HG03280 (cell line): ENCODE data around the gene RAD51AP2.
"Not testable (repeated sequence)": the region's sequence is repeated elsewhere in the genome, so short reads cannot be mapped to it uniquely, and the experiment has no call there.

Experiments used
- ATAC-seq: cut with Tn5 transposase; IDR thresholded peaks from one replicate; pipeline ENCODE4 v1.9.1; 2021; ENCODE audit warnings: mild to moderate bottlenecking, moderate library complexity; ENCODE audit not compliant: unreplicated experiment

RAD51AP2 gene

GRCh38 chr2:17518212-17519154 is at the start of gene RAD51AP2:
TSS of gene RAD51AP2 (minus strand) at chr2:17518440. CDS start at chr2:17518415, 25 bp downstream.
- peak; percentile 87 for ATAC-seq

DNA sequence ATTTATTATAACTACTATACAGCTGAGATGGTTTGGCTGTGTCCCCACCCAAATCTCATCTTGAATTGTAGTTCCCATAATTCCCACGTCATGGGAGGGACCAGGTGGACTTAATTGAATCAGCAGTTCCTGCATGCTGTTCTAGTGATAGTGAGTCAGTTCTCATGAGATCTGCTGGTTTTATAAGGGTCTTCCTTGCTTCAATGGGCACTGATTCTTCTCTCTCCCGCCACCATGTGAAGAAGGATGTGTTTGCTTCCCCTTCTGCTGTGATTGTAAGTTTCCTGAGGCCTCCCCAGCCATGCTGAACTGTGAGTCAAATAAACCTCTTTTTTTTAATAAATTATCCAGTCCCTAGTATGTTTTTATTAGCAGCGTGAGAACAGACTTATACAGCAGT is 47.5 kb upstream of the RAD51AP2 start:
- not testable (repeated sequence) for ATAC-seq

DNA sequence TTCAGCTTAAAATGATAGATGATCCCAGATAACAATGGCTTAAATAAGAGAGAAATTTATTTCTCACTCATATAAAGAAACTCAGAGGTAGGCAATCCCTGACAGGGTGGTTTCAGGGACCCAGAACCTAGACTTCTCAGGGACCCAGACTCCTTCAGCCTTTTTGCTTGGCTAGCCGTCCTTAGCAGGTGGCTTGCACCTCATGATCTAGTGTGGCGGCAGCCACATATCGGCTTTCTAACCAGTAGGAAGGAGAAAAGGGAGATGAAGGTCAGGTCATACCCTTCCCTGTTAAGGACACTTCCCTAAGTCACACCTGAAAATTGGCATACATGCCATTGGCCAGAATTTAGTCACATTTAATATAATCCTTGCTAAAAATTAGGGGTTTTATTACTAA is 40.6 kb upstream of the RAD51AP2 start:
- no peak for ATAC-seq

GRCh38 chr2:17558053-17558452 is 39.8 kb upstream of the RAD51AP2 start:
- no peak for ATAC-seq

- ATAC-seq, result no peak
Measured at GRCh38 chr2:17557596-17557995, 39.4 kb upstream of the RAD51AP2 start.

GRCh38 chr2:17555150-17555549 is 36.9 kb upstream of the RAD51AP2 start:
- no peak for ATAC-seq

GRCh38 chr2:17550907-17551306 is 32.7 kb upstream of the RAD51AP2 start:
- no peak for ATAC-seq

GRCh38 chr2:17547737-17548136 is 29.5 kb upstream of the RAD51AP2 start:
- ATAC-seq, result no peak

GRCh38 chr2:17547237-17547636 is 29.0 kb upstream of the RAD51AP2 start:
- no peak for ATAC-seq

DNA sequence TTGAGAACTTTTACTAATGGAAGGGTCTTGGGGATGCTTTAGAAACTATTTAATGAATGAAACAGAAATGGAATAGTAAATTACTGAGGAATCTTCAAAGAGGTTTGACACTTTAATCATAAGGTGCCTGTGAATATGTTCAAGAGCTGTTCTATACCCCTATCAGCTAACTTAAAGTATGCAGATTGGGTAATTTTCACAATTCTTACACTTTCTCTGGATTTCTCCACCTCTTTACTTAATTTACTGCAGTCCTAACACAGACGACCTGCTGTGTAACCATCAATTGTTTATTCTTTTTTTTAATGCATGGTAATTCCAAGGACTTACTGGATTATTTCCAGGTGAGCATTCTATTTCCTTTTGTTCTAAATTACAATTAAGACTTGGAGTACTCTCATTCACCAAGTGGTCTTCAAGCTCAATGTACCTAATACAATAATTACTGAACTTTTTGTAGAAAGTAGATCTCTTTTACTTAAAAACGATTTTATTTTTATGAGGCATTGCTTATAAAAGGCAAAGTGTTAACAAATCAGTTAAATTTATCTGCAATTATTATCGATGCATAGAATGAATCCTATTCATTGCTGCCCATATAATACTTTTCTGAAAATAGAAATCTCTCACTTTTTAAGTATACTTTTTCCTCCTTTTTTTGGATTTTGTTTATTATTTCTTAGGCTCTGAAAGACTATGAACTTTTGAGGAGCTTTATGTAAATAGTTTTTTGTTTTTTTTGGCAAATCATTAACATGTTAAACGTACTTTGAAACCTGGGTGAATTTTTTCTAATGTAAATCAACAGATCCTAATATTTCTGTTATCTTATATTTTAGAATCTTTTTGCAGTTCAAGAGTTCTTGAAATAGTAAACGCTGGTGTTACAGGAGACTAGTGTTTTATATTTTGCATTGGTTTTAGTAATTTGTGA is 27.7 kb upstream of the RAD51AP2 start:
- no peak for ATAC-seq

DNA sequence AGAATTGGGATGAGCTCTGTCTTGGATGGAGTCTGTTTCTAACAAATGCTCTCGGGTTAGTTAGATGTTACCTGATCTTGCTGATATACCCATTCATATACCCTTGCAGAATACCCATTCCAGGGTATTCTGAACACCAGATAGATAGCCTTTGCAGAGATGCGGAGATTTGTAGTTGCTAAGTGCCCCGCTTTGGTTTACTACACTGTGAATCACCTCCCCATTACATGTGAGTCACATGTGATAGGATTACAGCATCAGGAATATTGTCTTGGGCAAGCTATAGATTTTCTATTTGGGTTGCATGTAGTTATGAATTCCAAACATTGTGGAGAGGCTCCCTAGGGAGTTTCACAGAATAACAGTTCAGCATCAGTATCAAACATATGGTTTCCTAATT is 26.0 kb upstream of the RAD51AP2 start:
- no peak for ATAC-seq

GRCh38 chr2:17543848-17544247 is 25.6 kb upstream of the RAD51AP2 start:
- no peak for ATAC-seq

DNA sequence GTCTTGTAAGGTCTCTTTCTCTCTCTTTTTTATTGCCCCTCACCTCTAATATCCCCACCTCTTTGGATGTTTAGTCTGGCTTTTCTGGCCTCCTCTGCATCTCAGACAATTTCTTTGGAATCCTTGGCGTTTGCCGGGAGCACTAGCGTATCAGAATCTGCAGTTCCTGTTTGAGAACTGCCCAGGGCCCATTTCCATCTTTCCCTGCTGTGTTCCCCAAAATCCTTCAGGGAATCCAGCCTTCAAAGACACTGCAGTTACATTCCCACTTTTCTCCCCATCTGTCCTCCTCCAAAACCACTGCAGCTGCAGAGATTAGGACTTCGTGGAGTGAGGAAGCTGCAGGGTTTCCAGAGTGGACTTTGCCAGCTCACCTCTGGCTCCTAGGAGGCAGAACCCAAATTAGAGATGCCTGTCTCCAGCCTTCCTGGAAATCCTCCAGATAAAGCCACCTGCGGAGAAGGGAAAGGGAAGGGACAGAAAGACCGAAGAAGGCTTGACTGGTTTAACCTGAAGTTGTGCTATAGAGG is 25.0 kb upstream of the RAD51AP2 start:
- no peak for ATAC-seq

DNA sequence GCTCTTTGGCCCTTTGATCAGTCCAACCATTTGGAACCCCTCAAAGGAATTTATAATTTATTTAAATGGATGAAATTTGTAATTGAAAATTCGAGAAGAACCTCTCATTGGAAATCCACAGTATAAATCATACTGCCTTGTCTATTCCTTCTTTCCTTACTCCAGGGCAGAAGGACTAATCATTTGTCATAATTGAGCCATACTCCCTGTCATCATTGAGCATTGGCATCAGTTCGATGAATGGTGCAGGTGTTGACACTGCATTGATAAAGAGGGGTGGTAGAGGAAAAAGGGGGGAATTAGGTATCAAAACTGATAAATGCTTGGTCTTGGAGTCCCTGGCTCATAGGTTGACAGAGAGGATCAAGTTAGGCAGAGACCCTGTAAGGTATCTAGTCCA is 24.2 kb upstream of the RAD51AP2 start:
- no peak for ATAC-seq

- ATAC-seq, result no peak
Measured at GRCh38 chr2:17541531-17541950, 23.3 kb upstream of the RAD51AP2 start.

DNA sequence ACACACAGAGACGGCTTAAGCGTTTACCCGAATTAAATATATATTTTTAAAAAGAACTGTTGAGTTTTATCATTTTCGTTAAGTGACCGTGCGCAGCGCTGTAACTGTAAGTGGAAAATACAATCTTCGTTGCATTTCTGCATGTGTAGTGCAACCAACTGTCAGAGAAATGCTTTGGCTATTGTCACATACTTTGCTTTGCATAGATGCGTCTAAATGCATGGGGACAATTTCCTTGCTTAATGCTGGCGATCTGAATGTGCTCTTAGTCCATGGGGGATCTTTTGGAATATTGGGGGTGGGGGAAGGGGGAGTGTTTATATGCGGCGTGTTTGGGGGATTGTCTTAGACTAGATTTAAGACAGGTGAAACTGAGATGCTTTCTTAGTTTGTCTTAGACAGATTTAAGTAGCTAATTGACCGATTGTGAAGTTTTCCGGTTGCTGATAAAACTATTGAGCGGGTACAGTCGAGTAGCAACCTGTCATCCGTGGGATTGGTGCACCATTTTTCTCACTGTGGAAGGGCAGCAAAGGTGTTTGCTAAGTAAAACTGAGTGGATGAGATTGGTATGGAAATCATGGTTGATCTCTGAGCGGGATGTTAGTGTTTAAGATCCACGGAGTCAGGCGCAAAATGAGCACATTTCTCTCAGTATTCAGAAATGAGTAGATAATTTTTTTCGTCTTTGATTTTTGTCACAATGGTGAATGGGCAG is 22.7 kb upstream of the RAD51AP2 start:
- ATAC-seq, result no peak

DNA sequence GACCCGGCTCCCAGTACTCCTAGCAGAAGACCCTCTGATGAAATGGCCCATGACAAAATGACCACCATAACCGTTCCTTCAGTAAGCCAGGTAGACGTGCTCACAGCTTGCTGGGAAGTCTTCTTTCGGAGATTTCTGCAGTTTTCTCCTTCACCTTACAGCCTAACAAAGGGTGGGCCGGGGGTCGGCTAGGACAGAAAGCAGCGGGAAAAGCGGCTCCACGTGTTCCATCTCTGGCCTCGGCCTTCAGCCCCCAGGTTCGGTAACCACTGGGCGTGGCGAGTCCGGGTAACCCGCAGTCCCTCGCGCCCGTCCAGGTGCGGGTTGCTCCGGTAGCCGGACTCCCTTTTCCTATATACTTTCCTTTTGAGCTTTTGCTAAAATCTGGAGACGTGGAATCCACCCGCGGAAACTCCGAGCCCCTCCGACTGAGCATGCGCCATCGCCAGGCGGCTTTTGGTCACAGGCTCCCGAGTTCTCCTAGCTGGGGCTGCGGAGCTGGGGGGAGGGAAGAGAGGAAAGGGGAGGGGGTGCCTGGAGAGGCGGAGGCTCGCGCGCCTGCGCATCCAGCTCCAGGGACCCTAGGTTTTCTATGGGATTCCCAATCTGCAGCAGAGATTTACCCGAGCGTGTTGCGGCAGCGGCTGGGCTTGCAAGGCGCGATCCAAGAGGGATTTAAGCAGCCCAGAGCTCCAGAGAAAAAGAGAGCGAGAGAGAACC is 22.0 kb upstream of the RAD51AP2 start, which contains the start of gene VSNL1:
Gene VSNL1, plus strand, starts transcription at position 604 of the 720 bp plus-strand sequence. CDS start 51,379 bp downstream, outside the sequence.
- no peak for ATAC-seq

- ATAC-seq, result no peak
Measured at GRCh38 chr2:17539611-17540092, 21.4 kb upstream of the RAD51AP2 start.

DNA sequence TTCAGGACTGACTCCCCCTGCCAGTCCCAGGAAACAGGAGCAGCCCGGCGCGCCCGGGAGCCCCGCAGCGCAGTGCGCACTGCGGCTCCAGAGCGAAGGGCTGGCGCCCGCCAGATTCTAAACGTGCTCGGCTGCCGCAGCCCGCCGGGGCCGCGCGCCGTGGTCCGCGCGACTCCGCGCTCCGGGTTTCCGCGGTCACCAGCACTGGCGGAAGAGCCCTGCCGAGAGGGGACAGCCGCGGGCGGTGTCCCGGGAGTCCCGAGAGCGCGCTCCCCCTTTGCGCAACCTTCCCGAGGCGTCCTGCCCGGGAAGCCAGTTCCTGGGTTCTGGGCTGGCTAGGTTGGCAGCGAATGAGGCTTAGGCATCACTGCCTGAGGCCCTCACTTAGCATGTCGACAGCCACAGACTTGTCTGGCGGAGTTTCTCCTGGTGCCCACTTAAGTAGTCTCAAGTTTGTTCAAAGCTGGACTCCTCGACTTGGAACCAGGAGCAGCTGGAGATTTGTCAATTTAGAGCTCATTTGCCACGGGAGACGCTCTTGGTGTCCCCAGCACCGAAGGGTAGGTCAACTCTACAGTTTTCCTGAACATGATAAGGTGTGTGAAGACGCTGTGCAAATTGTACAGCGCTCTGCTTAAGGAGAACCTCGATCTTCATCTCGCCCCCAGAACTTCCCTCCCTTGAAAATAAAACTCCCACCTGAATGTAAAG is 20.8 kb upstream of the RAD51AP2 start:
- peak; percentile 72 for ATAC-seq
